ENCODE data around the gene CALHM5. TPM values are rescaled to one million over a fixed set of nuclear protein-coding genes. Genes with fewer than 3 reads are reported as not detected.

CALHM5 gene
- total RNA-seq, 1 experiment from 2014 or later = 1.1 TPM

GRCh38 chr6:116553451-116553850 is 42.0 kb downstream of the CALHM5 start, which contains the start of gene CALHM4:
TSS of gene CALHM4 (plus strand) at chr6:116553751. CDS start at chr6:116553794, 43 bp downstream.
- Mint-ChIP-seq H3K4me3 (ENCODE audit: unreplicated experiment) (no peak within 1 kb of the TSS), H3K9me3 (ENCODE audit: unreplicated experiment) (no peaks in the 10 kb centered on the region), H3K27me3 (ENCODE audit: insufficient read depth, unreplicated experiment) (no peaks in the 10 kb centered on the region), H3K27ac (ENCODE audit: unreplicated experiment) (no peak within 1 kb of the TSS), H3K36me3 (ENCODE audit: insufficient read depth, unreplicated experiment) (no peaks in the 10 kb centered on the region), H3K4me1 (ENCODE audit: low read depth, unreplicated experiment) (peaks cover 17% of the 10 kb centered on the region)
- H3K4me1 ChIP-seq = no peaks in the 10 kb centered on the region
- BruUV-seq (replicated peaks) = no TSS peak
- H3K36me3 ChIP-seq (ENCODE audit: control insufficient read depth, insufficient read depth, low read length) = no peaks in the 10 kb centered on the region
- intact Hi-C loops (cut with micrococcal nuclease; ENCODE audit: unreplicated experiment) = no loop called here
- DNase-seq = no peak
- CTCF ChIA-PET = interaction anchor here (1.2 kb wide), 1 partner anchor 18 kb away, joined by 4 read pairs; no protein-coding TSS in a partner anchor
- no peak within 1 kb of the TSS for H3K4me3 ChIP-seq (ENCODE audit: low read depth, low read length)
- H3K9me3 ChIP-seq = no peaks in the 10 kb centered on the region
- TF ChIP-seq, protein P1, sequence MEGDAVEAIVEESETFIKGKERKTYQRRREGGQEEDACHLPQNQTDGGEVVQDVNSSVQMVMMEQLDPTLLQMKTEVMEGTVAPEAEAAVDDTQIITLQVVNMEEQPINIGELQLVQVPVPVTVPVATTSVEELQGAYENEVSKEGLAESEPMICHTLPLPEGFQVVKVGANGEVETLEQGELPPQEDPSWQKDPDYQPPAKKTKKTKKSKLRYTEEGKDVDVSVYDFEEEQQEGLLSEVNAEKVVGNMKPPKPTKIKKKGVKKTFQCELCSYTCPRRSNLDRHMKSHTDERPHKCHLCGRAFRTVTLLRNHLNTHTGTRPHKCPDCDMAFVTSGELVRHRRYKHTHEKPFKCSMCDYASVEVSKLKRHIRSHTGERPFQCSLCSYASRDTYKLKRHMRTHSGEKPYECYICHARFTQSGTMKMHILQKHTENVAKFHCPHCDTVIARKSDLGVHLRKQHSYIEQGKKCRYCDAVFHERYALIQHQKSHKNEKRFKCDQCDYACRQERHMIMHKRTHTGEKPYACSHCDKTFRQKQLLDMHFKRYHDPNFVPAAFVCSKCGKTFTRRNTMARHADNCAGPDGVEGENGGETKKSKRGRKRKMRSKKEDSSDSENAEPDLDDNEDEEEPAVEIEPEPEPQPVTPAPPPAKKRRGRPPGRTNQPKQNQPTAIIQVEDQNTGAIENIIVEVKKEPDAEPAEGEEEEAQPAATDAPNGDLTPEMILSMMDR (IDR thresholded peaks at IDR 0.05; ENCODE audit: insufficient read depth in 1 of 2, low read depth in 1 of 2, low read length in 1 of 2, severe bottlenecking in 1 of 2, unreplicated experiment in 1 of 2) = no peak
- H3K27me3 ChIP-seq (replicated peaks; ENCODE audit: control insufficient read depth, insufficient read depth, low read length) = no peaks in the 10 kb centered on the region
- POLR2A ChIA-PET = no interaction called here

DNA sequence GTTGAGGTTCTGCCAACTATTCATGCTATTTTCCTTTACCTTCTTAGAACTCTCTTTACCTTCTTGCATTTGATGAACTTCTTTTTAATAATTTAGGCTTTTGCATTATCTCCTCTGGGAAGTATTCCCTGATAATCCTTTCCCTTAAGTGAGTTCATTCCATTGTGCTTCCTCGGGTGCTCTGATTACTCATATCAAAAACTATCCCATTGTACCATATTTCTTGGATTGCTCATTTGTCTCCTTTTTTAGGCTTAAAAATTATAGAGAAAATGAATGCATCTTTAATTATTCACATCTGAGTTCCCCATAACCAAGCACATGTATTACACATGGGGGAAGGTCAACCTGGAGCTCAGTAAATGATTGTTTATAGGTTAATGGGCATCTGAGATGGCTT is 44.6 kb downstream of the CALHM5 start:
- ChIA-PET CTCF (no interaction called here), POLR2A (no interaction called here)
- H3K4me3 ChIP-seq (ENCODE audit: low read depth, low read length) = no peak overlapping the region
- no peaks in the 10 kb centered on the region for H3K36me3 Mint-ChIP-seq (ENCODE audit: insufficient read depth, unreplicated experiment)
- H3K27me3 Mint-ChIP-seq (ENCODE audit: insufficient read depth, unreplicated experiment) = no peaks in the 10 kb centered on the region
- H3K36me3 ChIP-seq (ENCODE audit: control insufficient read depth, insufficient read depth, low read length) = no peaks in the 10 kb centered on the region
- H3K9me3 ChIP-seq = no peaks in the 10 kb centered on the region
- TF ChIP-seq, protein P1 (IDR thresholded peaks at IDR 0.05; ENCODE audit: insufficient read depth in 1 of 2, low read depth in 1 of 2, low read length in 1 of 2, severe bottlenecking in 1 of 2, unreplicated experiment in 1 of 2) = no peak
- no peaks in the 10 kb centered on the region for H3K4me1 ChIP-seq
- no peaks in the 10 kb centered on the region for H3K9me3 Mint-ChIP-seq (ENCODE audit: unreplicated experiment)
- BruUV-seq (replicated peaks) = no TSS peak
- intact Hi-C loops (cut with micrococcal nuclease; ENCODE audit: unreplicated experiment) = no loop called here
- no peak overlapping the region for H3K27ac Mint-ChIP-seq (ENCODE audit: unreplicated experiment)
- peaks cover 8% of the 10 kb centered on the region for H3K4me1 Mint-ChIP-seq (ENCODE audit: low read depth, unreplicated experiment)
- H3K27me3 ChIP-seq (replicated peaks; ENCODE audit: control insufficient read depth, insufficient read depth, low read length) = no peaks in the 10 kb centered on the region
- no peak for DNase-seq
- H3K4me3 Mint-ChIP-seq (ENCODE audit: unreplicated experiment) = no peak overlapping the region

DNA sequence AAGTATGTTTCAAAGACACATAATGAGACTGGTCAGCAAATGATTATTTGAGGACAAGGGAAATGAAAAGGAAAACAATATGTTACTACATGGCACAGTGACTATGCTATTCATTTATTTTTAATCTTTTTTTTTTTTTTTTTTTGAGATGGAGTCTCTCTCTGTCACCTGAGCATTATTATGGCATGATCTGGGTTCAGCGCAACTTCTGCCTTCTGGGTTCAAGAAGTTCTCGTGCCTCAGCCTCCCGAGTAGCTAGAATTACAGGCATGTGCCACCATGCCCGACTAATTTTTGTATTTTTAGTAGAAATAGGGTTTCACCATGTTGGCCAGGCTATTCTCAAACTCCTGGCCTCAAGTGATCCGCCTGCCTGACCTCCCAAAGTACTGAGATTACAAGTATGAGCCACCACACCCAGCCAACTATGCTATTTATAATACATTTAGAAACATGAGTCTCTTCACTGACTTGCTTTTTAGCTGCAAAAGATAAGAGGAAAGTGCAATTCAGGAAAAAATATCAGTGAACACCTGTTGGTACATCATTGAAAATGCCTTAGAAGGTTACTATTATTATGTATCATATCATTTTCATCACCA is 45.5 kb downstream of the CALHM5 start:
- TF ChIP-seq, protein P1 (IDR thresholded peaks at IDR 0.05; ENCODE audit: insufficient read depth in 1 of 2, low read depth in 1 of 2, low read length in 1 of 2, severe bottlenecking in 1 of 2, unreplicated experiment in 1 of 2) = no peak
- H3K4me1 Mint-ChIP-seq (ENCODE audit: low read depth, unreplicated experiment) = peaks cover 8% of the 10 kb centered on the region
- no peak for DNase-seq
- H3K4me1 ChIP-seq = no peaks in the 10 kb centered on the region
- H3K27me3 Mint-ChIP-seq (ENCODE audit: insufficient read depth, unreplicated experiment) = no peaks in the 10 kb centered on the region
- no peak overlapping the region for H3K4me3 Mint-ChIP-seq (ENCODE audit: unreplicated experiment)
- ChIA-PET CTCF (no interaction called here), POLR2A (no interaction called here)
- H3K27me3 ChIP-seq (replicated peaks; ENCODE audit: control insufficient read depth, insufficient read depth, low read length) = no peaks in the 10 kb centered on the region
- no peaks in the 10 kb centered on the region for H3K36me3 ChIP-seq (ENCODE audit: control insufficient read depth, insufficient read depth, low read length)
- no peak overlapping the region for H3K27ac Mint-ChIP-seq (ENCODE audit: unreplicated experiment)
- BruUV-seq (replicated peaks) = no TSS peak
- intact Hi-C loops (cut with micrococcal nuclease; ENCODE audit: unreplicated experiment) = no loop called here
- no peaks in the 10 kb centered on the region for H3K36me3 Mint-ChIP-seq (ENCODE audit: insufficient read depth, unreplicated experiment)
- H3K9me3 Mint-ChIP-seq (ENCODE audit: unreplicated experiment) = no peaks in the 10 kb centered on the region
- H3K4me3 ChIP-seq (ENCODE audit: low read depth, low read length) = no peak overlapping the region
- H3K9me3 ChIP-seq = no peaks in the 10 kb centered on the region
